GM20431 (cell line): ENCODE results near the gene REEP3.

ENCODE experiments used
- in situ Hi-C: fragments of 300-500 bp; cut with MseI, MboI; formaldehyde crosslinking; loops from one replicate; pipeline ENCODE4 v1.15.0; 2020; ENCODE audit warnings: low sequenced_read_pairs; ENCODE audit not compliant: unreplicated experiment

Gene REEP3

DNA sequence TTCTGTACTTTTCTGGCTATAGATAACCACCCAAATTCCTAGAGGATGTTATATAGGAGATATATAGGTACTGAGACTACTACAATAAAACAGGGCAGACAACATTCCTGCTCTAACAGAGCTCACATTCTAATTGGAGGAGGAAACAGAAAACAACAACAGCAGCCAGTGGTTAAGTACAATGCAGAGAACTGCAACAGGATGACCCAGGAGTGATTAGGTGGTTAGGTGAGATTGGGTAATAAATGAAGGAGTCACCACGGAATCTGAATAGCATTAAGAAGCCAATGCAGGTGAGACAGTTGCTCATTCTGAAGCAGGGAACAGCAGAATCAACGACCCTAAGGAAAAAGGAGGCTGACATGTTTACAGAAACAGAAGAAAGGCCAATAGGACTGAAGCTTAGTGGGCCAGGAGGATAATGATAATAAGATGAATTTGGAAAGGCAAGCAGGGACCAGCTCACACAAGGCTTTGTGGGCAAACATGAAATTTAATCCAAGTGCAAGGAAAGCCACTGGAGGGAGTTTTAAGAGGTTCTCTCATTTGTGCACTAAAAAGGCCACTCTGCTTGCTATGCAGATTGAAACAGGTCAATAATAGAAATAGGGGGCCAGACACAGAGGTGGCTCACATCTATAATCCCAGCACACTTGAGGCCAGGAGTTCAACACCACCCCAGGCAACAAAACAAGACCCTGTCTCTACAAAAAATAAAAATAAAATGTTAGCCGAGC lies 16.9 kb upstream of the REEP3 start:
- in situ Hi-C loops: no loop called here

DNA sequence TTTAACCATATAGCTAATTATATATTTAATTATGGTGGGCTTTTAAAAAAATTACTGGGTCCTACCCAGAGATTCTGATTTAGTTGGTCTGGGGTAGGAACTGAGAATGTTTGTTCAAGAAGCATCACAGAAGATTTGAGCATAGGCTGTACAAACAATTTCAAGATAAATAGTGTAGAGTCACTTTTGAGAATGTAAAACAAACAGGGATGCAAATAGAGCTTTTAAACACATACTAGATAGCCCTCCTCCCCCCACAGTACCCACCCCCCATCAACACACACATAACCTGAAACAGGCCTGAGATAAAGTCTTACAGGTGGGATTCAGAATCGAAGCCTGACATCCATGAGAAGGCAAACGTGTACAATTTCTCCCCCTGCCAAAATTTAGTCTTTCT lies 15.6 kb upstream of the REEP3 start:
- in situ Hi-C loops: no loop called here

DNA sequence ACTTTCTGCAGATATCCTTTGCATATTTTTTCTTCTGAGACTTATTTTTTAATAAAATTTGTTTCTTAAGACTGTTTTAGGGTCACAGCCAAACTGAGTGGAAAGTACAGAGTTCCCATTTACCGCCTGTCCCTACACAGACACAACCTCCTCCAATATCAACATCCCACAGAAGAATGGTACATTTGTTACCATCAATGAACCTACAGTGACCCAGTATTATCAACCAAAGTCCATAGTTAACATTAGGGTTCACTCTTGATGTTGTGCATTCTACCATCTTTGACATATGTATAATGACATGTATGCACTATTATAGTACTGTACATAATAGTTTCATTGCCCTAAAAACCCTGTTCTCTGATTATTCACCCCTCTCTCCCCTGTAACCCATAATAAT lies 14.6 kb upstream of the REEP3 start:
- in situ Hi-C loops: no loop called here

DNA sequence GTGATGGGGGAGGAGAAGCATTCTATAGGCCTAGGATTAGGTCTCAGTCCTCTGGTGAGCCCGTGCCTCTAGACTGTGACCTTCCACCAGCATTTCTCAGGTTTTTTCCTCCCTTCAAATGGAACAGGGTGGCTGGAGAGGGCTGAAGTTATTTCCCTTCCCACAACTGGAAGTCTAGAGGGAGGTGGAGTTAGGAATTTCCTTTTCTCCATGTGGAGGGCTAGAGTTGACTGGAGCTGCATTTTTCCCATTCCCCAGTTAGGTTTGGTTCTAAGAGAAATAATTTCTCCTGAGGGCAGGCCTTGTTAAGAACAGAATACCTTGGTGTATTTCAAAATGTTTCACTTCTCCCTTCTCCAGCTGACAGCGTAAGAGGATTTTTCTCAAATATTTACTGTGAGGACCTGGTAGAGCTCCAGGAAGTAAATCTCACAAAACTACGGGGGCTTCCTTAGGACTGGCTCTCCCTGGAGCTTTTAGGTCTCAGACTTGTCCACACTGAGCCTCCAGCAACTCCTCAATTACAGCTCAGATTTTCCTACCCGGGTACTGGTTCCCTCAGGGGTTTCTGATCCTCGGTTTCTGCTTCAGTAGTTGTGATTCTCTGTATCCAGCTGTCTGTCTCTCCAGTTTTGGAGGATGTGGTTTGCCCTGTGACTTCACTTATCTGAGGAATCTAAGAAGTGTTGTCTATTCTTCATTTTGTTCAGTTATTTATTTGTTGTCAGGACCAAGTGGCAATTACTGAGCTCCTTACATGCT lies 6.0 kb upstream of the REEP3 start:
- in situ Hi-C loops: no loop called here

DNA sequence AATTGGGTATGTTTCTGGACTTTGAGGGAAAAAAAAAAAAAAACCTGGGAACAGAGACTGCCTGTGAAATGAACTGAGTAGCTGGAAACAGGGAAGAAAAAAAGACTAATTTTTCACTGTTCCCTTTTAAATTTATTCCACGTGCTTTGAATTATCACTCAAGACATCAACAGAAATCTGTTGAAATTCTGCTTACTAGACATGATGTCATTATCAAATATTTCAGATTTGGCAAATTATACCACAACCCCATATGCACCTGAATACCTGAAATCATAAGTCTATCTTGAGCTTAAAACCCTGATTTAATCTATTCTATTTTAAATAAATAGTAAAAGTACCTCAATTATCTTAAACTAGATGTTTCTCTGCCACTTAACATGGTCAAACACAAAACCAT lies 5.0 kb upstream of the REEP3 start:
- in situ Hi-C loops: no loop called here

DNA sequence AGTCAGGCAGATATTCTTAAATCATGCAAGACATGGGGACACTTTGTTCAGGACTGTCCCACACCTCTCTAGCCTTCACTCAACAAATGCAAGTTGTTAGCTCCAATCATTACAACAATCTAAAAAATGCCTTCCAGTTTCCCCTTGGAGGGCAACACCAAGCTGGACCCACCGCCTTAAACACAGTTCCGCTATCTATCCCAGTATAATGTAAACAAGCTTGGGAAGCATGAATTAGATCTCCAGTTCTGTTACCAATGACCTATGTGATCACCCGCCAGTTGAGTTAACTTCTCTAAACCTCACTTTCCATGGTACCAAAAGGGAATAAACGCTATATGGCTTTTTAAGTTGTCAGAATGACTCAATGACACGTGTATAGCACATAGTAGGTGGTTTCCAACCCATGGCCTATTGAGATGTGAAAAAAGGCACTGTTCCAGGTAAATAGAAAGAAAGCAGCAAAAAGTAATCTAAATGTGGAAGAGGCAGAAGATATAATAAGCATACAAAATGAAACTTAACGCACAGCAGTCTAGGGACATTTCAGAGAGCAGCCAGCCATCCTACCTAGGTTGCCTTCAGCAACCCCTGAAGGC lies 2.4 kb upstream of the REEP3 start:
- in situ Hi-C loops: no loop called here

DNA sequence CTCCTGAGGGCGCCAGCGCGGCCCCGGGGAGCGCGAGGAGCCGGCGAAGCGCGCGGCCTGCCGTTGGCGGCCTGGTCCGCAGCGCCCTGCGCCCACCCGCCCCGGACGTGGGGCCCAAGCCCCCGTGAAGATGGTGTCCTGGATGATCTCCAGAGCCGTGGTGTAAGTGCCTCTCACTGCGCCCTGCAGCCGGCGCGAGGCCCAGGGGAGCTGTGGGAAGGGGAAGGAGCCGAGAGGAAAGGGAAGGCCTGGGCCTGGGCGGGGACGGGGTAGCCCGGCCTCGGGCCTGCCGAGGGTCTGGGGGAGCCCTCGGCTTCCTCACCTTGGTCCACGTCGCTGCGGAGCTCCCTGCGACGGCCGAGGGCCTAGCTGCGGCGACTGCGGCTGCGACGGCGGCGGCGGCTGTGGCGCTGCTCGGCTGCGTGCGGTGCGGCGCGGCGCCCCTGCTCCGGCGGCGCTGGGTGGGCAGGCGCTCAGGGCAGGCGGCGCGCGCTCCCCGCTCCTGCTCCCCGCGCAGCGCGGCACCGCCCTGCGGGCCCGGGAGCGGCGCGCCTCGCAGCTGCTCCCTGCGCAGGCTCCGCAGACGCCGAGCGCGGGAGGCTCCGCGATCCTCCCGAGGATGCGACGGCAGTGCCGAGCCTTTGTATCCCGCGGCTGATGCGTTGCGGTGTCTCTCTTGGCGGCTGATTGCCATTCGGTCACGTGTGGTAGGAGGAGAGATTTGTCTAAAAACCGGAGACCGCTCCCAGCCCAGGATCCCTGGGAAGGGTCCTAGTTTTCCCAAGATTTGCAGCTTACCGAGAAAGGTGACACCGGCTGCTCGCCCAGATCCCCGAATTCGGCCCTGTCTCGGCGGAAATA lies 445 bp downstream of the REEP3 start:
- in situ Hi-C loops: no loop called here

DNA sequence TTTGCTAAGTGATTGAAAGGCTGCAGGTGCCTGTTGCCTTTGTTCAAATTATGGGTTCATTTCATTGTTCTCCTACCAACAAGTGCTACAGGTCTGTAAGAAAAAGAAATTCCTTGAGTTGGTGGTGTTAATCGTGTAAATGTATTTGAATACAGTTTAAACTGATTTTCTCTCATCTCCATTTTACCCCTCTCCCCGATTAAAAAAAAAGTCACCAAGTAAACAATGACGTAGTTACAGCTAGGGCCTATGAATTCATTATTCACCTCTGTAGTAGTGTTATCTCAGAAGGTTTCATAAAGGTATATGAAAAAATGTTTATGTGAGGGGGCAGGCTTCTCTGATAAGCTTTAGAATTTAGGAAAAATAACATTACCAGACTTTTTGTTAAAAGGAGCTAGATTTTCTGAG lies 1.1 kb downstream of the REEP3 start:
- in situ Hi-C loops: no loop called here

DNA sequence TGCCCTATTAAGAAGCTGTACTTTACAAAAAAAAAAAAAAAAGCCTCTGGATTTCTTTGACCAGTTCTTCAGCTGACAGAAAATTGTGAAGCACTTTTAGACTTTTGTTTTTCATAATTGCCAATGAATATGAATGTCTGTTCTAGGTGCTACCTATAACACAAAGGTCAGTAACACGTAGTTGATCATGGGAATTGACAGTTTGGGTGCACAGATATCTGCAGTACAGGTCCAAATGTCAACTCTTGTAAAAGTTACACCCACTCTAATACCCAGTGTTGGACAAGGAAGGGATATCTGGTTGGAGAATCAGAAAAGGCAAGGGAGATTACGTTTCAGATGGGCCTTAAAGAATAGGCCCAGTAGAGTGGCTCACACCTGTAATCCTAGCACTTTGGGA lies 1.8 kb downstream of the REEP3 start:
- in situ Hi-C loops: no loop called here

DNA sequence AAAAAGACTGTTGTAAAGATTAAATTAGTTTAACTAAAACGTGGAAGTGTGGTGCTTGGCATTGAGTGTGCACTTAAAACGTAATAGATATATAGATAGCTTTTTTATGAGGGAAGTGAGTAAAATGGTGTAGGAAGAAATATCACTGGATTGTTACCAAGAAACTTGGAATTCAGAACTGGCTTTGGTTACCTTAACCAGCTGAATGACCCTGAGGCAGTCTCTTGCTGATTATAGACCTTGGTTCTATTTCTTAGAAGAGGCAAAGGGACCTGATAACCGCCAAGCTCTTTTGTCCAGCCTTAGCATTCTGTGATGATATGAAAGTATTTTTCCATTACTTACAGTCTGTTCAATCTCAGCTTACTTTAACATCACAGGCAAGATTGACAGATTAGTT lies 3.8 kb downstream of the REEP3 start:
- in situ Hi-C loops: no loop called here

DNA sequence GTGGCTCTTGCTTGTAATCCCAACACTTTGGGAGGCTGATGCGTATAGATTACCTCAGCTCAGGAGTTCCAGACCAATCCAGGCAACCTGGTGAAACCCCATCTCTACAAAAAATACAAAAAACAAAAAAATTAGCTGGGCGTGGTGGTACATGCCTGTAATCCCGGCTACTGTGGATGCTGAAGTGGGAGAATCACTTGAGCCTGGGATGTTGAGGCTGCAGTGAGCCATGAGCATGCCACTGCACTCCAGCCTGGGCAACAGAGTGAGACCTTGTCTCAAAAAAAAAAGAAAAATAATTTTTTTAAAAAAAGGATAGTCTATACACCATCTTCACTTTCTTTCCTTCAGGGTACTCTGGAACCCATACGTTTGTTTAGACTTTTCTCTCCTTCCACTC lies 6.2 kb downstream of the REEP3 start:
- in situ Hi-C loops: no loop called here

DNA sequence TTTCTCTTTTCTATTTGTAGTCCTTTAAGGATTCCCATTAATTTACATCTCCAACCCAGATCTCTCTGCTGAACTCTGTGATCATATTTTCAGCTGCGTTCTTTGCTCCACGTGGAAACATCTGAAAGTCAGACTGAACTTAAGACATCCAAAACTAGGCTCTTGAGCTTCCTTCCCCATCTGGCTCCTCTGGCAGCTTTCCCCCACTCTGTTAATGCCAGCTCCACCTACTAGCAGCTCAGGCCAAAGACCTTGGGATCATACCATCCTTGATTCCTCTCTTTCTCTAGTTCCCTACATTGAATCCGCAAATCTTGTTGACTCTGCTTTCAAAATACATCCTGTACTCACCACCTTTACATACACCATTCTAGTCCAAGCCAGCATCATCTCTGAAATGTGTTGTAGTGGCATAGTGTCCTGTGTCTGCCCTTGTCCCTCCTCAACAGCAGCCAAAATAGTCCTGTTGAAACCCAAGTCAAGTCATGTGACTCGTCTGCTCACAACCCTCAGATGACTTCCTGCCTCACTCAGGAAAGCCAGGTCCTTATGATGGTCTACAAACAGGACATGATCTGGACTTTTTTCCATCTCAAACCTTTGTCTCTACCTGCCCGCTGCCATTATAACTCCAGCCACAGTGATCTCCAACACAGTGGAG lies 7.0 kb downstream of the REEP3 start:
- in situ Hi-C loops: no loop called here

DNA sequence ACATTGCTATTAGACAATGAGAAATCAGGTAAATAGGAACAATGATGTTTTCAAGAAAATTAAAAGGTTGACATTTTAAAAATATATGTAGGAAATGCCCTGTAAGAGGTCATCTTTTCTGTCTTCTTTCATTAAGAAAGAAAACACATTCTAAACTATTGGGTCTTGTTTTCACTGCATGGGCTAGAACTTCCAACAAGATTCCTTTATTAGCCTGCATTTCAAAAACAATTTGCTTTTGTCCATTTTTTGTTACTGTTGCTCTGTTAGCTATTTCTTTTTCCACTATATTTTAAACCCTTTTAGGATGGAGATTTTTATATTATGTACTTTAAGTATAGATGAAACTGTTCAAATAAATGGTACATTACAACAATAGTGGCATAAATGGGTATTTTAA lies 9.2 kb downstream of the REEP3 start:
- in situ Hi-C loops: no loop called here

DNA sequence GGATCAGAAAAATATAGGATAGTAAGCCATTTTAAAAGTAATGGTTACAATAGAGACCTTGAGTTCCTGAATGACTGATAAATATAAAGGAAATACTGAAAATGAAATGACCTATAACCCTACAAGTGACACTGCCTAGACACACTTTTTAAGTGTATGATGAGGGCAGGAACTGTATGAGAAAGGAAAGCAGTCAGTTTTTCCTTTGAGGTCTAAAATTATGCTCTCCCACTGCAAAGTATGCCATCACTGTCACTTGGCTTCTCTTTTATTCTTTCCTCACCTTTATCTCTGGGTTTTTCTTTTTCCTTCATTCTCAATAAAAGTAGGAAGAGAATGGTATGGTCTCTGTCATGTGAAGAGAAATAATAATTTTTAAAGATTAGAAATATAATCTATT lies 13.5 kb downstream of the REEP3 start:
- in situ Hi-C loops: no loop called here

DNA sequence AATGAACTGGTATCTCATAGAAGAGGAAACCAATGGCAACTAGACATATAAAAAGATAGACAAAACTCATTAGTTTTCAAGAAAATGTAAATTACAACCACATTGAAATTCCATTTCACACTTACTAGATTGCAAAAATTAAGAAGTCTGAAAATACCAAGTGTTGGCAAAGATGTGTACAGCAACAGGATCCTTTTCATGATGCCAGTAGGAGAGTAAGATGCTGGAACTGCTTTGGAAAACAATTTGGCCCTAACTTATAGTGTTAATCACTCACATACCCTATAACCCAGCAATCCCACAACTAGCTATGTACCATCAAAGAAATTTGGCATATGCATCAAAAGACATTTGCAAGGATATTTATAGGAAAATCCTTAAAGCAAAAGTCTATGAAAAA lies 15.5 kb downstream of the REEP3 start:
- in situ Hi-C loops: no loop called here

DNA sequence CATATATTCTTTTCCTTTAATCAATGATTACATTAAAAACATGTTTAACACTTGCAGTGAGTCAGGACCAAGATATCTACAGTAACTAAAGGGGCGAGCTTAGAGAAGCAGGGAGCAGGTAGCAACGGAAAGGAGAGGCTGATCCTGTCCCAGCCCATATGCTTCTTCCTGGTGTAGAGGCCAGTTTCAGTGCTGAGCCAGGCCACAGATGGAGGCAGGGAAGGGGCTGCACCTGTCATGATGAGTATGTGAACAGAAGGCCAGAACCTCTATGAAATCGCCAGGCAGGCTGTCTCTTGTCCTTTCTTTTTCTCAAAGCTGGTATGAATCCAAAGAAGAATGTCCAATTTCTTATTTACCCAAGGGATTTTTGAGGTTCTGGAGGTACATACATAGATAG lies 16.3 kb downstream of the REEP3 start:
- in situ Hi-C loops: no loop called here

DNA sequence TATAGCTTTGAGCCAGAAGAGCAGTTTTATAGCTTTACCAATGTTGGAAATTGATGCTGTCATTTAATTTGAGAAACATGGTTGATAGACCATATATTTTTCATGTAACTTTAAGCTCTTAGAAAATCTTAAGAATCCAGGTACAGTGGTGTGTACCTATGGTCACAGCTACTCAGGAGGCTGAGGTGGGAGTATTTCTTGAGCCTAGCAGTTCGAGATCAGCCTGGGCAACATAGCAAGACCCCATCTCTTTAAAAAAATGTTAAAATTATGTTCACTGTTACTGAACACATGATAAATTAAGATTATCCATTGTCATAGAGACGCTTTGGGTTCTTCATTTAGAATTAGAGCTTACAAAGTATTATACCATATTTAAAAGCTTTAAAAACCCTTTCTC lies 18.2 kb downstream of the REEP3 start:
- in situ Hi-C loops: no loop called here

DNA sequence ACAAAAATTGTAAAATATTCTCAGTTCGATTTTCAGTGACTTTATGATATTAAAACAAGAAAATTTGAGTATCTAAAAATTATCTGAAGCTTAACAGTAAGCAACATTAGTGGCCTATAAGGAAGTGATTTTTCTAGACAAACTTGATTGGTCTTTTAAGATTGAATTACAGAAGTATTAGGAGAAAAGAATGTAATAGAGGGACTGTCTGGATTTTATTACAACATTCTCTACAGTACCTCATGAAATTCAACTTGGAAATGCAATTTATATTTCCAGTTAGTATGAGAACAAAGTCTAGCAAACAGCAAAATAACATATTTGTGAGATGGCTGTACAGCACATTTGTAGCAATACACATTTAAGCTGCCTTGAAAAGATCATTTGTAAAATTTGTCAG lies 18.8 kb downstream of the REEP3 start:
- in situ Hi-C loops: no loop called here

DNA sequence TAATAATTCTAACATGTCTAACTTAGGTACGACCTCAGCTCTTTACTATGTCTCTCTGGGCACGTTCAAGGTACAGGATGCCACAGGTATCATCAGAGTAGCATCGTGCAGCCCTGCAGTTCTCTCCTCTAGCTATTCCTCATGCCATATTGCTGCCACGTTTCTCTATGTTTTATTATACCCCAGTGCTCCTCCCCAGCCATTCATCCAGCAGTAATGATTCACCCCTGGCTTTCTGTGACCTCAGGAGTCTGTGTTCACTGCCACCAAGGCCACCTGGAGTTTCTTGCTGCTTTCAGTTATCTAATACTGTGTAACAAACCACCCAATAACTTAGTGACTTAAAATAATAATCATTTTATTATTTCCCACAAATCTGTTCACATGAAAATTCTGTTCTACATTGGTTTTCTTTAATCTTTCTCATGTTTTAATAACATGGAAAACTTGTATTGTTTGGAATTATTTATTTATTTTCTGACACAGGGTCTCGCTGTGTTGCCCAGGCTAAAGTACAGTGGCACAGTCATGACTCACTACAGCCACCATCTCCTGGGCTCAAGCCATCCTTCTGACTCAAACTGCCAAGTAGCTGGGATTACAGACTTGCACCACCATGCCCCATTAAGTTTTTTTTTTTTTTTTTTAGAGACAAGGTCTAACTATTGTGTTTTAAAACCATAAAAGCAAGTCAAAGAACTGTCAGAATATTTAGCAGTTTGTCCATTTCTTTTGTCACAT lies 21.8 kb downstream of the REEP3 start:
- in situ Hi-C loops: no loop called here
